H9 (cell line): ENCODE data around the gene GAD1. TPM values are rescaled to one million over a fixed set of nuclear protein-coding genes. Genes with fewer than 3 reads are reported as not detected.

Experiments
- DNase-seq: peaks from one replicate; pipeline ENCODE4 v3.0.0-alpha.2; 2017
- H2AFZ ChIP-seq: one replicate; pipeline ENCODE4 v1.6.1; 2013; ENCODE audit warnings: mild to moderate bottlenecking, low read length, control low read depth, moderate library complexity
- H2AK5ac ChIP-seq: 2 replicates; pipeline ENCODE4 v1.6.1; 2013; ENCODE audit warnings: low read length, control low read depth, mixed read lengths; ENCODE audit not compliant: insufficient read length
- H2BK120ac ChIP-seq: one replicate; pipeline ENCODE4 v1.6.1; 2013; ENCODE audit warnings: low read depth, mild to moderate bottlenecking, low read length, control low read depth, inconsistent platforms; ENCODE audit not compliant: poor library complexity, severe bottlenecking
- H2BK12ac ChIP-seq: 2 replicates; pipeline ENCODE4 v1.6.1; 2013; ENCODE audit warnings: low read length, control low read depth, mixed read lengths, low read depth; ENCODE audit not compliant: insufficient read length
- H2BK15ac ChIP-seq: 2 replicates; pipeline ENCODE4 v1.6.1; 2013; ENCODE audit warnings: low read depth, low read length, control low read depth
- H2BK20ac ChIP-seq: one replicate; pipeline ENCODE4 v1.6.1; 2013; ENCODE audit warnings: low read depth, mild to moderate bottlenecking, low read length, control low read depth, inconsistent platforms; ENCODE audit not compliant: poor library complexity, severe bottlenecking
- H2BK5ac ChIP-seq: 2 replicates; pipeline ENCODE4 v1.6.1; 2013; ENCODE audit warnings: low read length, control low read depth, mixed read lengths; ENCODE audit not compliant: insufficient read length
- H3K14ac ChIP-seq: 2 replicates; pipeline ENCODE4 v1.6.1; 2013; ENCODE audit warnings: low read length, control low read depth; ENCODE audit not compliant: insufficient read depth
- H3K18ac ChIP-seq: 2 replicates; pipeline ENCODE4 v1.6.1; 2013; ENCODE audit warnings: low read depth, mild to moderate bottlenecking, mixed read lengths, low read length, control low read depth; ENCODE audit not compliant: insufficient read length
- H3K23ac ChIP-seq: 2 replicates; pipeline ENCODE4 v1.6.1; 2013; ENCODE audit warnings: low read length, control low read depth, mixed read lengths, low read depth; ENCODE audit not compliant: insufficient read length
- H3K23me2 ChIP-seq: 2 replicates; pipeline ENCODE4 v1.6.1; 2013; ENCODE audit warnings: low read depth, mild to moderate bottlenecking, mixed read lengths, low read length, control low read depth; ENCODE audit not compliant: insufficient read length, poor library complexity, severe bottlenecking
- H3K27ac ChIP-seq: 2 replicates; pipeline ENCODE4 v1.5.1; 2013; ENCODE audit warnings: low read length, control low read depth, mixed read lengths, low read depth; ENCODE audit not compliant: insufficient read length
- H3K27me3 ChIP-seq: 2 replicates; pipeline ENCODE4 v1.6.1; 2013; ENCODE audit warnings: low read length, control low read depth, inconsistent platforms; ENCODE audit not compliant: insufficient read depth
- H3K4ac ChIP-seq: 2 replicates; pipeline ENCODE4 v1.6.1; 2013; ENCODE audit warnings: low read depth, mild to moderate bottlenecking, control low read depth, inconsistent platforms, low read length, moderate library complexity
- H3K4me1 ChIP-seq: 2 replicates; pipeline ENCODE4 v1.6.1; 2013; ENCODE audit warnings: low read length, control low read depth, inconsistent platforms; ENCODE audit not compliant: insufficient read depth
- H3K4me2 ChIP-seq: 2 replicates; pipeline ENCODE4 v1.6.1; 2013; ENCODE audit warnings: low read length, control low read depth, mixed read lengths; ENCODE audit not compliant: insufficient read length, insufficient read depth
- H3K56ac ChIP-seq: 2 replicates; pipeline ENCODE4 v1.6.1; 2013; ENCODE audit warnings: low read depth, mild to moderate bottlenecking, mixed read lengths, low read length, control low read depth; ENCODE audit not compliant: insufficient read length
- H3K79me1 ChIP-seq: 2 replicates; pipeline ENCODE4 v1.6.1; 2013; ENCODE audit warnings: low read depth, mild to moderate bottlenecking, moderate library complexity, low read length, control low read depth, inconsistent platforms; ENCODE audit not compliant: insufficient read depth, poor library complexity, severe bottlenecking
- H3K79me2 ChIP-seq: 2 replicates; pipeline ENCODE4 v1.6.1; 2013; ENCODE audit warnings: low read length, control low read depth, inconsistent platforms; ENCODE audit not compliant: insufficient read depth
- H3K9ac ChIP-seq: 2 replicates; pipeline ENCODE4 v1.6.1; 2013; ENCODE audit warnings: low read length, control low read depth, mixed read lengths; ENCODE audit not compliant: insufficient read length; ENCODE audit errors: extremely low read depth
- H3K9me3 ChIP-seq: one replicate; pipeline ENCODE4 v1.6.1; 2013; ENCODE audit warnings: low read depth, low read length, inconsistent platforms; ENCODE audit not compliant: control insufficient read depth
- H3T11ph ChIP-seq: one replicate; pipeline ENCODE4 v1.6.1; 2013; ENCODE audit warnings: mild to moderate bottlenecking, low read length, control low read depth, inconsistent platforms
- H4K20me1 ChIP-seq: one replicate; pipeline ENCODE4 v1.6.1; 2013; ENCODE audit not compliant: control insufficient read depth, insufficient read length, insufficient read depth
- H4K5ac ChIP-seq: 2 replicates; pipeline ENCODE4 v1.6.1; 2013; ENCODE audit warnings: low read depth, mild to moderate bottlenecking, mixed read lengths, low read length, control low read depth; ENCODE audit not compliant: insufficient read length
- H4K8ac ChIP-seq: replicated peaks from 2 replicates; pipeline ENCODE4 v1.6.1; 2013; ENCODE audit warnings: low read length, control low read depth, mixed read lengths, low read depth; ENCODE audit not compliant: insufficient read length
- H4K91ac ChIP-seq: 2 replicates; pipeline ENCODE4 v1.6.1; 2013; ENCODE audit warnings: low read depth, mild to moderate bottlenecking, moderate library complexity, mixed read lengths, low read length, control low read depth; ENCODE audit not compliant: insufficient read length
- H3K27ac Mint-ChIP-seq, 3 experiments: 2 replicates in 2 of 3; 3 replicates in 1 of 3; pipeline ENCODE4 v1.8.0; 2020 to 2021; ENCODE audit warnings: mixed read lengths in 3 of 3, mild to moderate bottlenecking in 1 of 3, moderate library complexity in 1 of 3
- H3K27me3 Mint-ChIP-seq: 2 replicates; pipeline ENCODE4 v1.8.0; 2021; ENCODE audit warnings: low read depth, mild to moderate bottlenecking, moderate library complexity, mixed read lengths
- H3K36me3 Mint-ChIP-seq, 3 experiments: 2 replicates in 2 of 3; 3 replicates in 1 of 3; pipeline ENCODE4 v1.8.0; 2020 to 2021; ENCODE audit warnings: low read depth in 3 of 3, mixed read lengths in 3 of 3; ENCODE audit not compliant: insufficient read depth in 1 of 3
- H3K4me1 Mint-ChIP-seq, 2 experiments: 2 replicates each; pipeline ENCODE4 v1.8.0; 2020; ENCODE audit warnings: mixed read lengths in 2 of 2
- H3K4me3 Mint-ChIP-seq, 2 experiments: 2 replicates in 1 of 2; 3 replicates in 1 of 2; pipeline ENCODE4 v1.8.0; 2020 to 2021; ENCODE audit warnings: mild to moderate bottlenecking in 2 of 2, mixed read lengths in 2 of 2, moderate library complexity in 1 of 2
- H3K9me3 Mint-ChIP-seq, 2 experiments: 2 replicates in 1 of 2; 3 replicates in 1 of 2; pipeline ENCODE4 v1.8.0; 2020; ENCODE audit warnings: mild to moderate bottlenecking in 2 of 2, mixed read lengths in 2 of 2, moderate library complexity in 1 of 2
- WGBS: extraction: QIAGEN DNeasy Blood & Tissue Kit; methylation state at CpG from one replicate; pipeline ENCODE4 v1.1.7; 2013; ENCODE audit warnings: missing lambda C conversion rate, low lambda C conversion rate, mixed read lengths; ENCODE audit not compliant: insufficient read length; ENCODE audit errors: extremely low coverage; 5-methylcytosine and 5-hydroxymethylcytosine counted together
- total RNA-seq: library from RNA; stranded (reverse); gene quantifications from 2 replicates; pipeline ENCODE4 v1.2.1, GENCODE V29; 2021
- TF ChIP-seq, protein P1 (sequence below): fragments of 200-600 bp; sonication (generic); conservative IDR thresholded peaks from 3 replicates; pipeline ENCODE4 v1.8.0; 2021; ENCODE audit warnings: antibody characterized with exemption, mild to moderate bottlenecking

Gene GAD1
- total RNA-seq, 1 experiment from 2014 or later, result 1.8 TPM

GRCh38 chr2:170892391-170892951 lies 75.8 kb downstream of the GAD1 start:
- Histone ChIP-seq H2AFZ (no peak overlapping the region), H3K14ac (no peak overlapping the region), H2BK5ac (no peak overlapping the region), H4K5ac (no peak overlapping the region), H2AK5ac (no peak overlapping the region), H3K23ac (no peak overlapping the region), H3K18ac (no peak overlapping the region), H3K9me3 (no peaks in the 10 kb centered on the region), H3K27me3 (no peaks in the 10 kb centered on the region), H2BK12ac (no peak overlapping the region), H3K79me2 (no peaks in the 10 kb centered on the region), H3K23me2 (no peaks in the 10 kb centered on the region), H4K8ac (no peak overlapping the region), H3K9ac (no peak overlapping the region), H4K91ac (no peak overlapping the region), H3K27ac (no peak overlapping the region), H3K4me2 (no peak overlapping the region), H2BK15ac (no peak overlapping the region), H3K56ac (no peak overlapping the region), H3K4ac (no peak overlapping the region), H3K4me1 (no peaks in the 10 kb centered on the region; the same call in 1 of the 2 replicates), H3K79me1 (no peaks in the 10 kb centered on the region), H3T11ph (no peak overlapping the region), H4K20me1 (no peaks in the 10 kb centered on the region), H2BK20ac (no peak overlapping the region), H2BK120ac (no peak overlapping the region)
- Mint-ChIP-seq H3K36me3 (no peaks in the 10 kb centered on the region), H3K9me3 (no peaks in the 10 kb centered on the region), H3K27ac (no peak overlapping the region), H3K4me3 (no peak overlapping the region), H3K27me3 (no peaks in the 10 kb centered on the region), H3K4me1 (peaks cover 12 to 13% of the 10 kb centered on the region in 2 experiments)
- TF ChIP-seq, protein P1, sequence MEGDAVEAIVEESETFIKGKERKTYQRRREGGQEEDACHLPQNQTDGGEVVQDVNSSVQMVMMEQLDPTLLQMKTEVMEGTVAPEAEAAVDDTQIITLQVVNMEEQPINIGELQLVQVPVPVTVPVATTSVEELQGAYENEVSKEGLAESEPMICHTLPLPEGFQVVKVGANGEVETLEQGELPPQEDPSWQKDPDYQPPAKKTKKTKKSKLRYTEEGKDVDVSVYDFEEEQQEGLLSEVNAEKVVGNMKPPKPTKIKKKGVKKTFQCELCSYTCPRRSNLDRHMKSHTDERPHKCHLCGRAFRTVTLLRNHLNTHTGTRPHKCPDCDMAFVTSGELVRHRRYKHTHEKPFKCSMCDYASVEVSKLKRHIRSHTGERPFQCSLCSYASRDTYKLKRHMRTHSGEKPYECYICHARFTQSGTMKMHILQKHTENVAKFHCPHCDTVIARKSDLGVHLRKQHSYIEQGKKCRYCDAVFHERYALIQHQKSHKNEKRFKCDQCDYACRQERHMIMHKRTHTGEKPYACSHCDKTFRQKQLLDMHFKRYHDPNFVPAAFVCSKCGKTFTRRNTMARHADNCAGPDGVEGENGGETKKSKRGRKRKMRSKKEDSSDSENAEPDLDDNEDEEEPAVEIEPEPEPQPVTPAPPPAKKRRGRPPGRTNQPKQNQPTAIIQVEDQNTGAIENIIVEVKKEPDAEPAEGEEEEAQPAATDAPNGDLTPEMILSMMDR, result no peak
- no peak for DNase-seq
- WGBS, result no CpG with 5 or more reads among the region's 9 CpGs
